ENCODE measurements around the gene BRIP1. TPM values are rescaled to one million over a fixed set of nuclear protein-coding genes. Genes with fewer than 3 reads are reported as not detected.

Gene BRIP1
- total and polyA plus RNA-seq, 2 experiments from 2014 or later: 8.0 to 23.1 TPM

- no peak for TF ChIP-seq ZNF462 (CRISPR knock-in tag; IDR thresholded peaks at IDR 0.05)
Measured at GRCh38 chr17:61813211-61813610, 50.1 kb downstream of the BRIP1 start (continued).

GRCh38 chr17:61812747-61813146 lies 50.6 kb downstream of the BRIP1 start:
- H3K9me2 ChIP-seq (ENCODE audit: insufficient read depth): no peaks in the 10 kb centered on the region
- H3K4me3 ChIP-seq: no peak overlapping the region
- H3K36me3 Mint-ChIP-seq (ENCODE audit: low read depth): peaks cover 4% of the 10 kb centered on the region; the same call in 1 of the 3 replicates
- H3F3A ChIP-seq (replicated peaks; ENCODE audit: low read depth): no peaks in the 10 kb centered on the region
- no peaks in the 10 kb centered on the region for H3K9me3 Mint-ChIP-seq
- H3K4me1 ChIP-seq (ENCODE audit: insufficient read depth): peaks cover 4% of the 10 kb centered on the region; the same call in 1 of the 2 replicates
- H3K27me3 Mint-ChIP-seq (ENCODE audit: insufficient read depth, low read depth, poor library complexity): no peaks in the 10 kb centered on the region
- H3K27ac Mint-ChIP-seq: no peak overlapping the region
- H4K20me1 ChIP-seq (replicated peaks; ENCODE audit: insufficient read depth): no peaks in the 10 kb centered on the region
- H3K4me1 Mint-ChIP-seq: peaks cover 7% of the 10 kb centered on the region; the same call in 1 of the 3 replicates
- no peak overlapping the region for H3K4me3 Mint-ChIP-seq
- no peaks in the 10 kb centered on the region for H3K79me2 ChIP-seq (replicated peaks; ENCODE audit: insufficient read depth)
- DNase-seq (ENCODE audit: low spot score) (no peak), ATAC-seq (no peak)
- TF ChIP-seq EZH2 (IDR thresholded peaks at IDR 0.05; ENCODE audit: low read depth, unreplicated experiment) (no peak), NANOG (IDR thresholded peaks at IDR 0.05; ENCODE audit: borderline replicate concordance) (no peak), CTCF (conservative IDR thresholded peaks at IDR 0.05; ENCODE audit: low read depth in 2 of 2) (no peak), ETS1 (IDR thresholded peaks at IDR 0.05) (no peak), STAT1 (IDR thresholded peaks at IDR 0.05; ENCODE audit: unreplicated experiment) (no peak), CREB1 (CRISPR knock-in tag; IDR thresholded peaks at IDR 0.05; ENCODE audit: low read depth) (no peak)
- H3K27me3 ChIP-seq (ENCODE audit: insufficient read depth): no peaks in the 10 kb centered on the region
- no peaks in the 10 kb centered on the region for H3K36me3 ChIP-seq (ENCODE audit: insufficient read depth)
- no peak overlapping the region for H2AFZ ChIP-seq
- no peak overlapping the region for H3K4me2 ChIP-seq
- no peak overlapping the region for H3K27ac ChIP-seq (ENCODE audit: low read depth)

All from GM23338 (cell line).